Measurements from ENCODE around the gene KIRREL1.

DNA sequence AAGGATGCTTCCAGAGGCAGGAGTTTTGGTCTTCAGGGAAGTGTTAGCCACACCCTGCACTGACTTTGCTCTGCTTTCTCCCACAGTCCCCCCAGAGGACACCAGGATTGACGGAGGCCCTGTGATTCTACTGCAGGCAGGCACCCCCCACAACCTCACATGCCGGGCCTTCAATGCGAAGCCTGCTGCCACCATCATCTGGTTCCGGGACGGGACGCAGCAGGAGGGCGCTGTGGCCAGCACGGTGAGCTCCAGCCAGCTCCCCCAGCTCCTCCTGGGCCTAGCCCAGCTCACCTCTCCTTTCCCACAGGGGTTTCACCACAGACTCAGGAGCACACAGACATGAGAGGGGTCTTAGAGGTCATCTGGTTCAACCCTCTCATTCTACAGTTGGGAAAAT lies 90.9 kb downstream of the KIRREL1 start:
- TF ChIP-seq, protein P1, sequence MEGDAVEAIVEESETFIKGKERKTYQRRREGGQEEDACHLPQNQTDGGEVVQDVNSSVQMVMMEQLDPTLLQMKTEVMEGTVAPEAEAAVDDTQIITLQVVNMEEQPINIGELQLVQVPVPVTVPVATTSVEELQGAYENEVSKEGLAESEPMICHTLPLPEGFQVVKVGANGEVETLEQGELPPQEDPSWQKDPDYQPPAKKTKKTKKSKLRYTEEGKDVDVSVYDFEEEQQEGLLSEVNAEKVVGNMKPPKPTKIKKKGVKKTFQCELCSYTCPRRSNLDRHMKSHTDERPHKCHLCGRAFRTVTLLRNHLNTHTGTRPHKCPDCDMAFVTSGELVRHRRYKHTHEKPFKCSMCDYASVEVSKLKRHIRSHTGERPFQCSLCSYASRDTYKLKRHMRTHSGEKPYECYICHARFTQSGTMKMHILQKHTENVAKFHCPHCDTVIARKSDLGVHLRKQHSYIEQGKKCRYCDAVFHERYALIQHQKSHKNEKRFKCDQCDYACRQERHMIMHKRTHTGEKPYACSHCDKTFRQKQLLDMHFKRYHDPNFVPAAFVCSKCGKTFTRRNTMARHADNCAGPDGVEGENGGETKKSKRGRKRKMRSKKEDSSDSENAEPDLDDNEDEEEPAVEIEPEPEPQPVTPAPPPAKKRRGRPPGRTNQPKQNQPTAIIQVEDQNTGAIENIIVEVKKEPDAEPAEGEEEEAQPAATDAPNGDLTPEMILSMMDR (optimal IDR thresholded peaks at IDR 0.05 in 1 of 3, IDR thresholded peaks at IDR 0.05 in 1 of 3, conservative IDR thresholded peaks at IDR 0.05 in 1 of 3; ENCODE audit: extremely low read depth in 1 of 3, insufficient read depth in 2 of 3, low read length in 3 of 3), result no peak
- no peak for TF ChIP-seq EZH2 (IDR thresholded peaks at IDR 0.05; ENCODE audit: low read length)

Measured in keratinocyte (primary cell).